Activated naive CD8-positive, alpha-beta T cell treated with anti-CD3 and anti-CD28 coated beads, Interleukin-2, amount 10 ng/mL, durations not matched to agents 7 days and 5 days (primary cell): Measurements from ENCODE around the gene WASF3. TPM values are rescaled to one million over a fixed set of nuclear protein-coding genes. Genes with fewer than 3 reads are reported as not detected.
A peak's percentile ranks its signal among the peaks of the same experiment; 100 is the strongest.

Experiments
- ATAC-seq: fragments of 150-1000 bp; cut with Tn5 transposase; one replicate; pipeline ENCODE4 v1.10.0; 2021; ENCODE audit warnings: low read depth, moderate library complexity
- POLR2A ChIA-PET: fragments of 350-600 bp; sonication (Branson Sonifier 250); formaldehyde crosslinking; loops from one replicate; lab custom pipeline; 2021; ENCODE audit warnings: antibody characterized with exemption; lab: Charles Lee
- DNase-seq: peaks from one replicate; pipeline ENCODE4 v3.0.0; 2021
- H3K27ac Mint-ChIP-seq: one replicate; pipeline ENCODE4 v1.8.0; 2022; ENCODE audit warnings: mild to moderate bottlenecking, mixed read lengths
- H3K27me3 Mint-ChIP-seq: one replicate; pipeline ENCODE4 v1.8.0; 2022; ENCODE audit warnings: mild to moderate bottlenecking, moderate library complexity, mixed read lengths
- H3K36me3 Mint-ChIP-seq: one replicate; pipeline ENCODE4 v1.8.0; 2021; ENCODE audit warnings: mild to moderate bottlenecking, mixed read lengths
- H3K4me1 Mint-ChIP-seq: one replicate; pipeline ENCODE4 v1.8.0; 2021; ENCODE audit warnings: mixed read lengths
- H3K4me3 Mint-ChIP-seq: one replicate; pipeline ENCODE4 v1.8.0; 2022; ENCODE audit warnings: mild to moderate bottlenecking, moderate library complexity, mixed read lengths
- H3K9me3 Mint-ChIP-seq: one replicate; pipeline ENCODE4 v1.8.0; 2021; ENCODE audit warnings: mixed read lengths
- total RNA-seq, 2 experiments: library from RNA; stranded (reverse); gene quantifications; one replicate each; pipeline ENCODE4 v1.2.3, GENCODE V29; 2021

Gene WASF3
- total RNA-seq, 2 experiments from 2014 or later, result not detected

DNA sequence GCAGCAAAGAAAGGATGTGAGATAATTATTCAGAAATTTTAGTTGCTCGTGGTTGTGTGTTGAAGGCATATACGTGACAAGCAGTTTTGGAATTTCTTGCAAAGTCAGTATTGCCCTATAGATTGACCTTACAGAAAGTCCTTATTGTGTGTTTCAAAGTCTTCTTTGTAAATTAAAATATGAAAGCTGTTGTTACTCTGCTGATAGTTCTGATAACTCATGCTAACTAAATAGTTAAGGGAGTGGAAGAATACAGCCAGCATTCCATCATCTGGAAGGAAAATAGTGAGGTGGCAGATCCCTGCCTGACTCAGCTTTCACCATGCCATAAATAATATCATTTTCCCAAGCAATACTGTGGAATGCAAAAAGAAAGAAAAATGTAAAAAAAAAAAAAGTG lies 27.2 kb downstream of the WASF3 start:
- DNase-seq (no peak), ATAC-seq (no peak)
- Mint-ChIP-seq H3K27ac (no peak overlapping the region), H3K36me3 (no peaks in the 10 kb centered on the region), H3K4me1 (peaks cover 1% of the 10 kb centered on the region), H3K4me3 (no peak overlapping the region), H3K9me3 (peaks cover 1% of the 10 kb centered on the region), H3K27me3 (peaks cover 22% of the 10 kb centered on the region)
- POLR2A ChIA-PET, result no interaction called here

GRCh38 chr13:26585136-26585535 lies 27.7 kb downstream of the WASF3 start:
- H3K4me3 Mint-ChIP-seq, result no peak overlapping the region
- peaks cover 1% of the 10 kb centered on the region for H3K4me1 Mint-ChIP-seq
- no peaks in the 10 kb centered on the region for H3K36me3 Mint-ChIP-seq
- no peak overlapping the region for H3K27ac Mint-ChIP-seq
- ATAC-seq (no peak), DNase-seq (no peak)
- H3K9me3 Mint-ChIP-seq, result peaks cover 1% of the 10 kb centered on the region
- POLR2A ChIA-PET, result no interaction called here
- peaks cover 22% of the 10 kb centered on the region for H3K27me3 Mint-ChIP-seq

DNA sequence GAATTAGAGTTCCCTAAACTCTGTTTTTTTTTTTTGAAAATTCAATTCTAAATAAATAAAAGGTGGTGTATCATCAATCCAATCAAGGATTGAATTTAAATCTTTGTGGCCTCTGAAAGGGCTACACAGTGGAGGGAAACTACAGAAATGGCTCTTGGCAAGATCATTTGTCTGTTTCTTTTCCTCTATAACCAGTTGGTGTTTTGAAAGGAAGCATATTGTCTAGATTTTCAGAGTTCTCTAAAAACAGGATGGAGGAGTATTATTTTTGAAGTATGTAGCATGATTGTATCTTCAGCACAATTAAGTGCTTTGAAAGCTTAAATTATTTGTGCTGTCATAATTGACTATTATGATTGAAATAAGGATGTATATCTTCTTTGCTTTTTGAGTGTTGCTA lies 29.8 kb downstream of the WASF3 start:
- DNase-seq (no peak), ATAC-seq (no peak)
- Mint-ChIP-seq H3K9me3 (no peaks in the 10 kb centered on the region), H3K27ac (no peak overlapping the region), H3K36me3 (no peaks in the 10 kb centered on the region), H3K4me3 (no peak overlapping the region), H3K4me1 (peaks cover 1% of the 10 kb centered on the region), H3K27me3 (peaks cover 38% of the 10 kb centered on the region)
- POLR2A ChIA-PET, result no interaction called here

DNA sequence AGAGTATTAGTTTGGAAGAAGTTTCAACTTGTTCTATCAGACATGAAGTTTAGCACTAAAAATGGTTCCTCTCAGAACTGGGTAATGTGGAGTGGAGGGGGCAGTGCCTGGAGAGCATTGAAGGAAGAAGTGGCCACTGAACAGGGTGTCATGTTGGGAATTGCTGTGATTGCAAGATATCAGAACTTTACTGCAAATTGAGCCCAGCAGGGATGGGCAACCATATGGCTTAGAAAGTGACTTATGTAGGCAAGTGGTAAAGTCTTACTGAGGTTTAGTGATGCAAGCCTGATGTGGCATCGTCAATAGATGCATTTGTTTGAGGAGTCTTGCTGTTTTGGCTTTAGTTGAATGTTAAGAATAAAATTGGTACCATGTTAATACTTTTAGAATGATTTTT lies 31.7 kb downstream of the WASF3 start:
- H3K4me3 Mint-ChIP-seq, result no peak overlapping the region
- H3K27me3 Mint-ChIP-seq, result peaks cover 45% of the 10 kb centered on the region
- DNase-seq (no peak), ATAC-seq (no peak)
- H3K4me1 Mint-ChIP-seq, result peaks cover 1% of the 10 kb centered on the region
- no peaks in the 10 kb centered on the region for H3K36me3 Mint-ChIP-seq
- no peaks in the 10 kb centered on the region for H3K9me3 Mint-ChIP-seq
- POLR2A ChIA-PET, result no interaction called here
- H3K27ac Mint-ChIP-seq, result no peak overlapping the region

DNA sequence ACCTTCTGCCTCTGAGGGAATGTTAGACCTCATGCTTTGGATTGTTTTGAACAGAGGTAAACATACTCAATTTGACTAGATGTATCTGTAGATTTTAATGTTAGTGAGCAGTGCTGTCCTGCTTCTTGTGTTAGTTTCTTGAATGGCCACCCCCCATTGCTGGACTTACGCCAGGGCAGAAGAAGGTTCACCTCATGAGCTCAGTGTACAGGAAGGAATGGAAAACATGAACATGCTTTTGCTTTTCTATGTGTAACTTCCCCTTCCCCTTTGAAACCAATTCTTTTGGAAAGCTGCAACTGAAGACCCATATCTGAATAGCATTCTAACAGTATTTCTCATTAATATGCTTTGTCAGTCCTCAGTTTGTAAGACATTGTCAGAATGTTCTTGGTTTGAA lies 32.3 kb downstream of the WASF3 start:
- Mint-ChIP-seq H3K4me1 (peaks cover 1% of the 10 kb centered on the region), H3K9me3 (no peaks in the 10 kb centered on the region), H3K36me3 (no peaks in the 10 kb centered on the region), H3K27me3 (peaks cover 50% of the 10 kb centered on the region), H3K27ac (no peak overlapping the region), H3K4me3 (no peak overlapping the region)
- DNase-seq (no peak), ATAC-seq (no peak)
- POLR2A ChIA-PET, result no interaction called here

DNA sequence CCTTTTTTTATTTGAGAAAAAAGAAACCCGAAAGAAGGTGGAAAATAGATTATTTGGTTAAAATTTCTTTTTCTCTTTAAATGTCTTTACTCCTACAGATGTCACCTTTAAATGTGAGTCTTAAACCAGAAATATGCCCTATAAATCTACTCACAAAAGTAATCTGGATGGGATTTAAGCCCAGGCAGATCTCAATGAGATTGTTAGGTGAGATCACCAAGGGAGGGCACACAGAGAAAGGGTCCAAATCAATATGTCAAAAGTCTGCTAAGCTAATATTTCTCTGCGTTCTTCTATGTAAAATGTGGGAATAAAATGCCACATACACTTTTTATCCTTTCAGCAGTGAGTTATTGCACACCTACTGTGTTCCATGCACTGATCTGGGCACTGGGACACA lies 32.9 kb downstream of the WASF3 start:
- Mint-ChIP-seq H3K4me3 (no peak overlapping the region), H3K27ac (no peak overlapping the region), H3K27me3 (peaks cover 50% of the 10 kb centered on the region), H3K36me3 (no peaks in the 10 kb centered on the region), H3K9me3 (no peaks in the 10 kb centered on the region), H3K4me1 (peaks cover 1% of the 10 kb centered on the region)
- no peak for DNase-seq
- POLR2A ChIA-PET, result no interaction called here
- no peak for ATAC-seq

GRCh38 chr13:26590951-26591350 lies 33.5 kb downstream of the WASF3 start:
- Mint-ChIP-seq H3K9me3 (no peaks in the 10 kb centered on the region), H3K4me1 (no peaks in the 10 kb centered on the region), H3K36me3 (no peaks in the 10 kb centered on the region), H3K27ac (no peak overlapping the region), H3K4me3 (no peak overlapping the region), H3K27me3 (peaks cover 52% of the 10 kb centered on the region)
- POLR2A ChIA-PET, result no interaction called here
- ATAC-seq, result no peak
- DNase-seq, result no peak

- no peak for DNase-seq
- Mint-ChIP-seq H3K36me3 (no peaks in the 10 kb centered on the region), H3K27me3 (peaks cover 55% of the 10 kb centered on the region), H3K4me3 (no peak overlapping the region), H3K9me3 (no peaks in the 10 kb centered on the region), H3K27ac (no peak overlapping the region), H3K4me1 (no peaks in the 10 kb centered on the region)
- ATAC-seq, result no peak
- POLR2A ChIA-PET, result no interaction called here
These were observed 34.2 kb downstream of the WASF3 start for GRCh38 chr13:26591672-26592071.

- H3K9me3 Mint-ChIP-seq, result peaks cover 3% of the 10 kb centered on the region
- no peaks in the 10 kb centered on the region for H3K36me3 Mint-ChIP-seq
- no peaks in the 10 kb centered on the region for H3K4me1 Mint-ChIP-seq
- DNase-seq (no peak), ATAC-seq (no peak)
- no peak overlapping the region for H3K27ac Mint-ChIP-seq
- POLR2A ChIA-PET, result no interaction called here
- no peak overlapping the region for H3K4me3 Mint-ChIP-seq
- peaks cover 52% of the 10 kb centered on the region for H3K27me3 Mint-ChIP-seq
These were observed 36.2 kb downstream of the WASF3 start for GRCh38 chr13:26593661-26594060.

DNA sequence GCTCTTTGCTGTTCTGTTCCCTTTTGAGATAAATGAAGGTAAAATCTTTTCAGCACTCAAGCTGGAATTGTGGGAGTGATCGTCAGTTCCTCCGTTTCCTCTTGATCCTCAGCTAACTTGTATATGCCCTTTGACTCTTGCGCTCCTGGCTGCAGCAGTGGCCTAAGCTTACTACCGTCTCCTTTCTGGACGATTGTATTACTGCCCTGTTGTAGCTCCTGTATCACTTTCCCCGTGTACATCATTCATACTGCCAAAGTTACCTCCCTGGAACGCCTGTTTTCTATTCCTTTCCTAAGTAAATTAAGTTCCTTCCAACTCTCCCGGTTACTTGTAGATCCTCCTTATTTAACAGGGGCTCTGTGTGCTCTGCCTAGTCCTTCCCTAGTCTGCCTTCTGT lies 36.9 kb downstream of the WASF3 start:
- no peak for DNase-seq
- Mint-ChIP-seq H3K27ac (no peak overlapping the region), H3K9me3 (peaks cover 3% of the 10 kb centered on the region), H3K27me3 (peaks cover 46% of the 10 kb centered on the region), H3K4me3 (no peak overlapping the region), H3K36me3 (no peaks in the 10 kb centered on the region), H3K4me1 (no peaks in the 10 kb centered on the region)
- POLR2A ChIA-PET, result no interaction called here
- no peak for ATAC-seq

DNA sequence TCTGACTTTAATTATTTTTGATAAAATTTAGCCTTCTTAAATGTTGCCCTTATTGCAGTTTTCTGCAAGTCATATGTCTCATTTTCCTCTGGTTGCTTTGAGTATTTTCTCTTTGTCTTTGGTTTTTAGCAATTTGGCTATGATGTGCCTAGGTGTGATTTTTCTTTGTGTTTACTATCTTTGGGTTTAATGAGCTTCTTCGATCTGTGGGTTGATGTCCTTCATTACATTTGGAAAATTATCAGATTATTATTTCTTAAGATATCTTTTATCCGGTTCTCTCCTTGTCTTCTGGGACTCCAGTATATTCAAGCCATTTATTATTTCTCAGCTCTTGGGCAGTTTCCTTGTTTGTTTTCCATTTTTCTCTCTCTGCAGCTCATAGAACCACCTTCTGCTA lies 39.0 kb downstream of the WASF3 start:
- H3K9me3 Mint-ChIP-seq, result peaks cover 3% of the 10 kb centered on the region
- DNase-seq, result no peak
- POLR2A ChIA-PET, result no interaction called here
- H3K4me3 Mint-ChIP-seq, result no peak overlapping the region
- no peak overlapping the region for H3K27ac Mint-ChIP-seq
- H3K36me3 Mint-ChIP-seq, result no peaks in the 10 kb centered on the region
- ATAC-seq, result no peak
- H3K4me1 Mint-ChIP-seq, result peaks cover 3% of the 10 kb centered on the region
- H3K27me3 Mint-ChIP-seq, result peaks cover 30% of the 10 kb centered on the region

GRCh38 chr13:26599403-26599802 lies 41.9 kb downstream of the WASF3 start:
- no peak for ATAC-seq
- no peak overlapping the region for H3K4me3 Mint-ChIP-seq
- peaks cover 12% of the 10 kb centered on the region for H3K4me1 Mint-ChIP-seq
- H3K36me3 Mint-ChIP-seq, result no peaks in the 10 kb centered on the region
- peaks cover 3% of the 10 kb centered on the region for H3K9me3 Mint-ChIP-seq
- POLR2A ChIA-PET, result no interaction called here
- H3K27me3 Mint-ChIP-seq, result peaks cover 27% of the 10 kb centered on the region
- H3K27ac Mint-ChIP-seq, result no peak overlapping the region
- no peak for DNase-seq

GRCh38 chr13:26599860-26600259 lies 42.4 kb downstream of the WASF3 start:
- Mint-ChIP-seq H3K4me1 (peaks cover 12% of the 10 kb centered on the region), H3K9me3 (peaks cover 3% of the 10 kb centered on the region), H3K36me3 (no peaks in the 10 kb centered on the region), H3K4me3 (no peak overlapping the region), H3K27me3 (peaks cover 23% of the 10 kb centered on the region), H3K27ac (no peak overlapping the region)
- POLR2A ChIA-PET, result no interaction called here
- no peak for ATAC-seq
- DNase-seq, result no peak

DNA sequence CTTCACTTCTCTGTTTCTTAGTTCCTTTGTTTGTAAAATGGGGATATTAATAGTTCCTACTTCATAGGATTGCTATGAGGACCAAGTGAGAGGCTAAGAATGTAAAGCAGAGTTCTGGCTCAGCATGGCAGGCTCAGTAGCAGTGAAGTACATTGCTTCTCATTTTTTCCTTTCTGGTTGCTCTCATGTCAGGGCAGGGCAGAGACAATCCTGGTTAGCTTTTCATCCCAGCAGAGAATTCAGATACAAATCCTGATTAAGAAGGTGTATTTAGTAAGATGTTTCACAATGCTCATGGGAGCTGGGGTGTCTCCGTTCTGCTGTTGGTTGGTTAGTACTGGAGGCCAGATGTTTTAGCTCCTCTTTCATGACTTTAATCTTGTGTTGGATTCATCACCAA lies 42.9 kb downstream of the WASF3 start:
- no peak for DNase-seq
- Mint-ChIP-seq H3K36me3 (no peaks in the 10 kb centered on the region), H3K27ac (no peak overlapping the region), H3K9me3 (peaks cover 3% of the 10 kb centered on the region), H3K4me1 (peaks cover 12% of the 10 kb centered on the region), H3K4me3 (no peak overlapping the region), H3K27me3 (peaks cover 25% of the 10 kb centered on the region)
- POLR2A ChIA-PET, result no interaction called here
- ATAC-seq, result no peak

DNA sequence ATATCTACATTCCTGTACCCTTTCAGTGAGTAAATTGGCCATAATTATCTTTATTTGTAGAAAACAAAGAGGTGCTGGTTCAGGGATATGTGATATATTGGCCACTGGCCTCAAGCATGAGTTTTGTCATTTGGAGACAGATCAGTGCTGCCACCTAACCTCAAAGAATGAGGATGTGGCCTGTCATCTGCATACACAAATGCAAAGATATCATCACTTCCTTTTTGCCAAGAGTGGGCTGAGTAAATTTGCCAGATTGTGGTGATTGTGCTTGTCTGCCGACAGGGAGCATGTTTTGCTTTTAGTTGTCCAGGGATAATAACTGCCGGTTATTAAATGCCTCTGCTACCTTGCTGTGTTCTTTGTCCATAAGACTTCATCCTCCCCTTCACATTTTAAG lies 44.2 kb downstream of the WASF3 start:
- ATAC-seq (peak; percentile 98), DNase-seq (no peak)
- POLR2A ChIA-PET, result no interaction called here
- Mint-ChIP-seq H3K4me1 (peaks cover 12% of the 10 kb centered on the region), H3K27me3 (peaks cover 13% of the 10 kb centered on the region), H3K27ac (peak overlapping the region; percentile 11), H3K4me3 (no peak overlapping the region), H3K9me3 (peaks cover 3% of the 10 kb centered on the region), H3K36me3 (no peaks in the 10 kb centered on the region)
